HG03097 (cell line): ENCODE measurements around the gene LRMDA.

Experiments
- ATAC-seq: cut with Tn5 transposase; IDR thresholded peaks from one replicate; pipeline ENCODE4 v1.9.1; 2021; ENCODE audit not compliant: unreplicated experiment, low FRiP score

LRMDA gene

DNA sequence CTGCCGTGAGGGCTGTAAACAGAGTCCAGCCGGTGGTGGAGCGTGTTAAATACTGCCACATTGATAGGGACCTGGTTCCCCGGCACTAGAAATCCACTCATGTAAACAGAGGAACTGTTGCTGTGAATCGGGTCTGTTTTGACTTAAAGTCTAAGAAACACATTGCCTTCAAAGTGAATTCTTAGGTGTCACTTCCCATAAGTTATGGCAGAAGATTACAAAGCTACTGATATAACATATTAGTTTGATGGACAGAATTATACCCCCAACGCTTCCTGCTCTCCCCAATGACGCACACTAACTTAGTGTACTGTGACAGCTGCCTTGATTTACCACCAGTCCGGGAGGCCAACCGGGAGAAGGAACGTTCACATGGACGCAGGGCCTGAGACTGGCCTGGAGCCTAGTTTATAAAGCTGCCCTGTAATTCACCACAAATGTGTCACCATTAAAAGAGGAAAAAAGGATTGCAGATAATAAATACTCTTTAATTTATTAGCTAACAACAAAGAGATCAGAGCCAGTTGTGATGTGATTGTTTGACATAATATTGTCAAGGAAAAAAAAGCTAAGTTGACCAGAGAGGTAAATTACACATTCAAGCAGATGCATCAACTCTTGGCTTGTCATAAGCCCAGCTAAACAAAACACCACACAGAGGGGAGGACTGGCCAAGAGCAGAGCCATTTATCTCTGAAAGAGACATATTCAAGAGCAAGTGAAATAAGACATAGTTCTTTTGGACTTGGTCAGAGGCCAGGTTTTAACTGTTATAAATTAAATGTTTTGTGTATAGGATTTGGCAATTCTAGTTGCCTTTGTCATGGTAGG, 820.6 kb downstream of the LRMDA start:
- no peak for ATAC-seq

DNA sequence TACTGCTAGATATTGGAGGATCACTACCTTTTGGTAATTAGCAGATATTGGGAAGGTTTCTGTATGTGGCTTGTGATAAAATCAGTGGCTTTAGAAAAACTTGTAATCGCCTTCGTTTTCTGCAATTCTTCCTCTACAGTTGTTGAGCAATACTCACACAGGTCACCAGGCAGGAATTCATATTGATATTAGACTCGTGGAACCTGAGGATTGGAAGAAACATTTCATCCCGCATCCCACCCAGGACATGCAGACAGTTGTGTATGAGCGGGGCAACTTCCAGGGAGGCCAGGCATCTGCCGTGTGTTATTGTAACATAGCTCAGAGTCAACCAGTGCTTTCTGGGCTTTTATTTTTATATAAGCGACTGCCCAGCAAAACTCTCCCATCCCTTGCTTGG, 821.3 kb downstream of the LRMDA start:
- no peak for ATAC-seq

DNA sequence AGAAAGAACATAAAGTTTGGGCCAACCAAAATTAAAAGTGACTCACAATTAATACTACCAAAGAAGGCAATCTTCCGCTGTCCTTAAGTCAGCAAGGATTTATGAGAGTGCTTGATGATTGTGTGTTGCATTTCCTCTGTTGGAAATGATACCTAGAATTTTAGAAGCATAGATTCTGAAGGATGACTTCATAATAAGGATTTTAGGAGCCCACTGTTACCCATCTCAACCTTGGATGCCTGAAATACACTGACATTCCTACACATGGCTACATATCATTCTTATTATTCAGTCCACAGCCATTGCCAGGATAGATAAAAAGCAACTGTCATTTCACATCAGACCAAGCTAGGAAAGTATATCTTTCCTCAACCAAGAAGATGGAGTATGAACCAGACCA, 823.8 kb downstream of the LRMDA start:
- no peak for ATAC-seq

DNA sequence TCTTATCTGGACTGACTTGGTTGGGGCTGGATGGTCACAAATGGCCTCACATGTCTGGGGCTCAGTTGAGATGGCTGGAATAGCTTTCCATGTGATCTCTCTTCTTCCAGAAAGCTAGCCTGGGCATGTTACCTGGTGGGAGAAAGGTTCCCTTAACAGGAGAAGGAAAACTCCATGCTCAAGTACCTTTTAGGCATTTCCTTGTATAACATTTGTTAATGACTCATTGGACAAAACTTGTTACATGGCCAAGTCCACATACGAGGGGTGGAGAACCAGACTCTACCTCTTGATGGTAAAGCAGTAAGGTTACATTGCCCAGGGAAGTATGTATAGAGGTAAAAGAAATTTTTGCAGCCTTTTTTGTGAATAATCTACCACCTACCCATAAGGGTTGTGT, 826.4 kb downstream of the LRMDA start:
- no peak for ATAC-seq

DNA sequence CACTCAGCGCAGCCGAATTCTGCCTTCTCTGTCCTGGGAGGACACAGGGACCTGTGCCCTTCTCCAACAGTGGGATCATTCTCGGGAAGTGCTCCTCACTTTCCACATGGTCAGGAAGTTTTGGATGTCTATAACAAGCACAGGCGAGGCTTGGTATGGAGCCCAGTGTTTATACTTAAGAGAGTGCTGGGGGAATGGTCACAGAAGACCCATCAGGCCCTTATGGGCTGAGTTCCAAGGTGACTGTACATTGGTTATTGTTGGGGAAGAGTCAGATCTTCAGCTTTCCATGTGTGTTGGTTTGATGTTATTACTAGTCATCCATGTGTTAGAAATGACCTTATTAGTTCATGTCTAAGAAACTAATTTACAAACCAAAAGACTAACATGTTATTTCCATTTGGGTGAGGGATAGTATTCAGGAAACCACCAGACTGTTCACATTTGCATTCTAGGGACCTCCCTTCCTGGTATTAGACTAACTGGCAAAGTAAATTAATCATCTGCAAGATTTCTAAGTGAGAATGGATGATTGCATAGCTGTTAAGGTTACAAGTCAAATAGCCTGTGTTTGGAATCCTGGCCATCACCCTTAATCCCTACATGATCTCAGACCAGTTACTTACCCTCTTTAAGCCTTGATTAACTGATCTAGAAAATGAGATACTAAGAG, 834.2 kb downstream of the LRMDA start:
- no peak for ATAC-seq

DNA sequence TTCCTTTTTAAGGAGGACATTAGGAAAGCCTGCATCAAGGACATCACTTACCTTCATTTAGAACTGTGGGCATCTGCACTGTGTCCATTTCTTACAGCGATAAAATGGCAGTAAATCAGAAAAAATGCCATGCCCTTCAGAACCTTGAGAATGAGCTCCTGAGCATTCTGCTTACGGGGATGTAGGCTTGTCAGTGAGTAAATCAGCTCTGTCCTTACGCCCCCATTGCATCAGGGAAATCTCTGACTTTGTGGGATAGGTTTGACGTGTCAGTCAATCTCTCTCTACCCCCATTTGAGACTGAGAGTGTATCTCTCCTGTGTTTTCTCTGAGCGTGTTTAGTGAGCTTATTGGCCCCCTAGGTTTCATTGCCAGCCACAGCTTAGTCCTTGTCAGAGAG, 837.1 kb downstream of the LRMDA start:
- no peak for ATAC-seq

DNA sequence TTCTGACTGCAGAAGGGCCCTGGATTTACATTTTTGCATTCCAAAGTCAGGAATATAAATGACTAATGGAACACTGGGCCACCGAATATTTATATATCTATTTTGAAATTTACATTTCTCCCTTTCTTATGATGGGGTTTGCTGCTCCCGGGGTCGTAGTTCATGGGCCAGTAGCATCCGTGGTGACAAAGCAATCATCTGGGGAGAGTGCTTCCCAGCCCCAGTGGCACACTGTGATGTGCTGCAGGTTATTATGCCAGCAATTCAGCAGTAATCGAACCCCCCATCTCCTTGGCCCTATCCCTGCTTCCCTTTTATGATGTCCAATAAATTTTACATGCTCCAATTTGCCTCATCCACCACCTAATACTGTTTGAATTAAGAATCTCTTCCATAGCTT, 837.5 kb downstream of the LRMDA start:
- ATAC-seq, result no peak

DNA sequence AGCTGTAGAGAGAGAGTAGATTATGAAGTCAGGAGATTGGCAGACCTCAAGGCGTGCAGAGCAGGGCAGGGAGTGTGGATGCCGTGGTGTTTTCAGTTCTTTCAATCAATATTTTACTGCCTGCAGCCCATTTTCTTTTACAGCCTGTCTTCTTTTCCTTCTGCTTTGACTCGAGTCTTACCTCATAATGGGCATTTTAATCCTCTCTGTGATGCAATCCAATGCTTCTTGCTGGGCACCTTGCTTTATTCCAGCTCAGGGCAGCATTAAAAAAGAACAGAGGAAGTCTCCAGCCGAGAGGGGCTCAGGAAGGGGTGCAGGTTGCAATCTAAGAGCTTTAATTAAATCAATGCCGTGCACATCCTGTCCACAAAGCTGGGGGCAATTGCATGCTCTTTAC, 839.0 kb downstream of the LRMDA start:
- no peak for ATAC-seq

DNA sequence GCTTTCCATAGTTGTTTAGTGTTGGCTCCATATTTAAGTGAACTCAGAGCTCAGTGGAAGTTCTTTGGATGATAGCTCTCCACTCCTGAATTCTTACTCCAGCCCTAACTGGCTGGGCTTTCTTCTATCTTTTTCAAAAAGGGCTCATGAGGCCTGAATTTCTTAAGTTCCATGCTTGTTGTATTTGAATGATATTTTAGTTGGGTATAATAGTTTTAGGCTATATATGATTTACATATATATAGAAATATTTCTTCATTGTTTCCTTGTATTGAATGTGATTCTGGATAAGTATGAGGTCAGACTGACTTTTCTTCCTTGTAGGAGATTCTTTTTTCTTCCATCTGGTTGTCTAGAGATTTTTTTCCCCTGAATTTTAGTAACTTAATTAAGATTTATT, 843.5 kb downstream of the LRMDA start:
- no peak for ATAC-seq

DNA sequence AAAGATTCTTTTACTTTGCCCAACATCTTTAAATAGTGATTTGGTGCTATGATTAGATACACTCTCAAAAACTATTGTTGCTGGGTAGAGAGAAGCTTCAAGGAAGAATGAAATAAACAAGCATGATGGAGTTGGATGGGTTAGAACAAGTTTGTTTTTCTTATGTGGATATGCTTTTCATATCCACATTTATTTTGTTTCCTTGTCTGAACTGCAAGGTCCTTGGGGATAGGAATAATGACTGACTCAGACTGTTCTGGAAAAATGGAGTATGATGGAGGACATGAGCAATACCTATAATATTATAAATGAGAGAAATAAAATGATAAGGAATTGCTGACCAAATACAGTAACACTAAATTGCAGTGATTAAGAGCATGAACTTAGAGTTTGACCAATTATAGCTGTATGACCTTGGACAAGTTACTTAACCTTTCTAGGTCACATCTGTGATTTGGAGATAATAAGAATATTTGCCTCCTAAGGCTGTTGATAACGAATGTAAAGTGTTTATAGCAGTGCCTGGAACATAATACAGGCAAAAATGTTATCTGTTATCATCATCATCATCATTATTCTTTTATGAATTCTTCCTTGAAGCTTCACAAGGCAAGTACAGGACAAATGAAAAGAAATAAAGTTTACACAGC, 847.5 kb downstream of the LRMDA start:
- ATAC-seq, result no peak

DNA sequence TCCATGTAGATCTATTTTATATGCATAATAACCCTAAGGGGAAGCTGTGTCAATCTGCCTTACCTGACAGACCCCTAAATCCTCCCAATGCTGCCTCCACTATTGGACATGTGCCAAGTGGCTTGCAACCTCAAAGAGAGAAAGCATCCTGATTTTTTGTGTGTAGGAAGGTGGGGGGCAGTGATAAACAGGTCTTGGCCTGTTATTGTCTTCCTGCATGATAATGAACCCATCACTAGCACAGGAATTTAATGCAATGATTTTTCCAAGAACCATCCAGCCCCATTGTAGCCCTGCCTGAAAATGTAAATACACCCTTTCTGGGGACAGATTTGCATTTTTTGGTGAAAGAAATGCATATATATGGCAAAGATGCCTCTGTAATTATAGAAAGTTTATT, 850.2 kb downstream of the LRMDA start:
- ATAC-seq, result no peak

DNA sequence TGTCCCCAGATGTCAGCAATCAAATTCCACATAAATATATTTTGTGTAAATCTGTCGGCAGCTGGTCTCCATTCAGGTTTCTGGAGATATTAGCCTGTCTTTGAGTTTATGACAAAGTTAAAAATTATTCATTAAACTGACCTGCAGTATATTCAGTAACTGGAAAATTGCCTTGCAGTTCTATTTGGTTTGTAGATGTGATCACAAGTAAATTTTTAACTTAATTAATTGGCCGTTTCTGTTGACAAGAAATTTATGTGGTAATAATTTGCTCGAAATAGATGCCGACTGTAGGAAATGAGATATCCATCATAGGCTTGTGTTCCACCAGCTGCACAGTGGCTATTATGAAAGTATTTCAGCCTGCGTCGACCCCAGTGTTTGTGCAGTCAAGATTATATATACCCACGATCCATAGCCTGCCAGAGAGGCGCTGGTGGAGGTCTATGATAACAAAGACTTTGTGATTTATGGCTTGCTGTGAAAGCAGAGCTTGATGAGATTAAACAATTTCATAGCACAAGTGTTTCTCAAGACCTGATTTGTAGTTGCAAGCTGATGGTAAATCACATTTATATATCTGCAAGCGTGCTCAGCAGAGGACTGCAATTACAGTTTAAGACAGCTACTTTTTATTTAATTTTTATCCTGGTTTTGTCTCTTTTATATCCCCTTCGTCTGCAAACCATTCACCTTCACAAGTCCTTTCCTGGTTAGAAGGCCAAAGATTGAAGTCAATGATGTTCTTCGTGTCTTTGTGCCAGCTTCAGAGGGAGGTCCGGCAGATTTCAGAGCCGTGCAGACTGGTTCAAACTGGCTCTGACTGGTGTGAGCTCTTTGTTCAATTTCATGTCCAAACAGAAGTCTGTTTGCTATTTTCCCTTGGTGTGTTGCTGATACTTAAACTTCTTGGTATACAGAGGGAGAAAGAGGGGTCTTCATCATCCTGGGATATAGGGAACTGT, 850.9 kb downstream of the LRMDA start:
- ATAC-seq, result no peak

DNA sequence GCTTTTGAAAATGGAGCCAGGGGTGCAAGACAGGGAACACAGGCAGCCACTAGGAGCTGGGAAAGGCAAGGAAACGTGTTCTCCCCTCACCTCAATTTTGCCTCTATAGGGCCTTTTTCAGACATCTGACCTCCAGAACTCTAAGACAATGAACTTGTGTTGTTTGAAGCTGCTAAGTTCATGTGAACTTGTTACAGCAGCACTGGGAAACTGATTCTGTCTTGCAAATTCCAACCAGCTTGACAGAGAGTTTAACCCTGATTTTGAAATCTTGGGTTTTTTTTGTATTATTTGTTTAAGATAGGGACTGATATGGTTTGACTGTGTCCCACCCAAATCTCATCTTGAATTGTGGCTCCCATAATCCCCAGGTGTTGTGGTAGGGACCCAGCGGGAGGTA, 852.9 kb downstream of the LRMDA start:
- no peak for ATAC-seq

DNA sequence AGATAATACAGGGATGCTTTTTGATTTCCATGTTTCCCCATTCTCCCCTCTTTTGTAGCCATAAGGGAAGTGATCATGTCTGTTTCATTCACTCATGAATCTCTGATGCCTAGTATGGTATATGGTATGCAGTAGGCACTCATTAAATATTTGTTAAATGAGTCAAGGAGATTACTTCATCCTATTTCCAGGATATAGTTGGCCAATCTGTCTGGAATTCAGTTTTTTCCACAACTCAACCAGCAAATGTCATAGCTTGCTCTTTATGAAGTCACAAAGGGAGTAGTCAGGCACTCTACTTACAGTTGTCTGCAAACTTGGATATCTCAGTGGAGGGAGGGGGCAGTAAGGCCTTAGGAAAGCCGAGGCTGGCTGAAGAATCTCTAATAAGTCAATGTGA, 853.6 kb downstream of the LRMDA start:
- no peak for ATAC-seq

DNA sequence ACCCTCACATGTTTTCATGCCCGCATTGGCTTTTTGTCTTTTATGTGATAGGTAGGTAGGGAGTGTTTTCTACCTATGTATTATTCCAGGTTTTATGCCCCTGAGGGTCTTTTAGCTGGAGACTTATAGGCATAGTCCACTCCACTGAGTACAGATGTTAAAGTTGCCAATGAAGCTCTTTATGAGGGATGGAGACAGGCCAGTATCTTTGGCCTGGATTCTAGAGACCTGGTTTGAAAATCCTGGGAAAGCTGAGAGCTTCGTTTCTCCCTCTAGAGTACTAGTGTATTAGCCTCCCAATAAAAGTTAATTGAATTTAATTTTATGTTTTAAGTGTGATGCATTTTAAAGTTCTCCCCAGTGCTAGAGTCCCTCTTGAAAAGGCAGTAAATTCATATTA, 854.1 kb downstream of the LRMDA start:
- ATAC-seq, result no peak

DNA sequence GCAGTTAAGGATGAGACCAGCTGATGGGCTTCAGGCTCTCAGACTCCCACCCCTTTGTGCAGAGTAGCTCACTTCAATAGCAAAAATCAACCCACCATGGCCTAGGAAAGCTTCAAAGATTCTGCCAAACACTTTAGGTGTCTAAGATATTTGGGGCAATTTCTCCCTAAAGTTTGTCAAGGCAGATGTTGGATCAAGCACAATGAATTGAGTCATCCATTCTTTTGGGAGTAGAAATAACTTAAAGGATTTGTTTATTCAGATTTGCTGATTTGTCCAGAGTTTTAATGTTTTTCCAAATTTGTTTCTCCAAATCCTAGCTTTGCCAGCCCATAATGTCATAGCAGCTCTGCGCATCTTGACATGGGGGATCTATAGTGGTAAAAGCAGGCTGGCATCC, 855.1 kb downstream of the LRMDA start:
- ATAC-seq, result no peak

DNA sequence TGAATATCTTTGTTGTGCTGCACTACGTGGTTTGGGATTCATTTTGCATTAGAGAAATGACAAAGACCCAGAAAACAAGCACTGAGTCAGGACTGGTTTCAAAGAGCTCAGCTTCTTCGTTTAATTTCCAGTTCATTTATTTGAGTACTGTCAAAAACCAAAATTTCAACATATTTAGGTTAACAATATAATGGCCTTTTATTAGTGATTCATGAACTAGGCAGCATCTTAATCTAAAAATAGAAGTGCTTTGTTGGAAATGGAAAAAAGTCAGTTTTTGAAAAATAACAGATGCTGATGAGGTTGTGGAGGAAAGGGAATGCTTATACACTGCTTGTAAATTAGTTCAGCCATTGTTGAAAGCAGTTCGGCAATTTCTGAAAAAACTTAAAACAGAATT, 856.4 kb downstream of the LRMDA start:
- ATAC-seq, result no peak

DNA sequence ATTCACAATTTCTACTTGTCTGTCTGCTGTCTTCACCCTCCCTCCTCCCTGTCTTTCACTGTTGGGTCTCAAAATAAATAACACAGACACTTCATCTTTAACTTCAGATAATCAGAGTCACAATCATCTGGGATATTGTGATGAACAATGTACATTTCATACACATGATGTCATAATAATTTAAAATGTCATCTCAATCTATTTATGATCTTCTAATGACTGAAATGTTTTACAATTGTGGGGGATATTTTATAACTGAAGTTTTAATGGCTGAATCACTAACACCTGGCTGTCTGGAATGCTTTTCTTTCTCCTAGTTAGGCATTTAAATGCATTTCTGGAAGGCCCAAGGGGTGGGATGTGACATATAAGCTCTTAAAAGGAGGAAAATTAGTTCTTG, 859.8 kb downstream of the LRMDA start:
- ATAC-seq, result no peak

DNA sequence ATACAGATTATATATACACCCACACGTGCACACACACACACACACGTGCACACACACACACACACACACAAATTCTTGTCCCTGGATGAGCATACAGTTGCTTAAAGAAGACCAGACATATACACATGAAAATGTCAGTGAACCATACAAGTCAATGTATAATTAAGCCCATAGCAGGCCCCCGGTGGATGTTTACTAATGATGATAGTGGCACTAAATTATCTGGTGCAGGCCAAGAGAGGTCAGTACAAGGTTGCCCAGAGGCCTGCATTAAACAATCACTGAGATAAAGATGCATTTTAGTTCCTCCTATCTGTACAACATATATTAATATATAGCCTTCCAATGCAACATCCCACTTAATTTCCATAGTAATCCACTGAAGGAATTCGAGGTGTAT, 860.5 kb downstream of the LRMDA start:
- ATAC-seq, result no peak

DNA sequence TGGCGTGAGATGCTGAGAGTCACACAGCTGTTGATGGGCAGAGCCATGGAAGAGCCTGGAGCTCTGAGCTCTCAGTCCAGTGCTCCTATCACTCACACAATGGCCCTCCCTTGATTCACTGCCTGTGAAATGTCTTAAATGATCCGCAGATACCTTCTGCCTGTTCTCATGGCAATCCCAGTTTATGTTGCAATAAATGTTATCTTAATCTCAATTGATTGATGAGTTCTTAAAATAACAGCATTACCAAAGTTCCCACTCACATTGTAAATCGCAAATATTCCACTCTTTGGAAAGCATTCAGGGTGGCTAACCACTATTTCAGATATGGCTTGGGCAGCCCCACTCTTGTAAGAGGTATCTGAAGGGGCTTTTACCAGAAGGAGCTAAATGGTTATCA, 865.5 kb downstream of the LRMDA start:
- no peak for ATAC-seq

DNA sequence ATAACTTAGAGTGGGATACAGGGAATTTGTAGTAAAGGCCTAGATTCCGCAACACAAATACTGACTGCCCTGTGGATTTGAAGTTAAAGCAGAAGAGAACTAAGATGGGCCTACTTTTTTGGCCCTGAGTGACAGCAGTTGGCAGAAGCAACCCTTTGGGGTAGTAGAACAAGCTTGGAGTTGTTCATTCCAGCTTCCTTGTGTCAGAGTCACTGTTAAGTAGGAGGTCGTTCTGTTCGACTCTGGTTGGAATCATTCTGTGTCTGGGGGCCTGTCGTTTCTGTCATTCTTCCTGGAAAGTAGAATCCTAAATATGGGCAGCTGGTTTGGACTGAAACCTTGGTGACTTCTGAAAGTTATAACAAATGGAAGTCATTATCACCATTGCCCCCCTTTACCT, 865.9 kb downstream of the LRMDA start:
- no peak for ATAC-seq
